Stomach (tissue), 9 donors: ENCODE measurements around the gene EN2. TPM values are rescaled to one million over a fixed set of nuclear protein-coding genes. Genes with fewer than 3 reads are reported as not detected.

Experiments
- DNase-seq, 2 donors: peaks; one replicate each; pipeline versions ENCODE4 v3.0.0 to v3.0.0-alpha.2; 2013 to 2019
- H3K27ac ChIP-seq, 5 donors: fragments of 200-600 bp in 4 of 5; sonication (generic) in 4 of 5; one replicate each; pipeline ENCODE4 v1.5.1; 2013 to 2019; ENCODE audit warnings: mild to moderate bottlenecking in 1 of 5, moderate library complexity in 1 of 5
- H3K27me3 ChIP-seq, 3 donors: fragments of 200-600 bp; sonication (generic); one replicate each; pipeline ENCODE4 v1.5.1; 2017 to 2019; ENCODE audit warnings: mixed run types in 1 of 3
- H3K36me3 ChIP-seq, 4 donors: fragments of 200-600 bp; sonication (generic); 1 replicate in 3 of 4; 2 replicates in 1 of 4; pipeline ENCODE4 v1.5.1; 2016 to 2019
- H3K4me1 ChIP-seq, 4 donors: fragments of 200-600 bp; sonication (generic); one replicate each; pipeline ENCODE4 v1.5.1; 2016 to 2019
- H3K4me3 ChIP-seq, 4 donors: fragments of 200-600 bp; sonication (generic) in 3 of 4; one replicate each; pipeline ENCODE4 v1.5.1; 2016 to 2019; ENCODE audit warnings: mild to moderate bottlenecking in 1 of 4
- H3K9me3 ChIP-seq, 4 donors: fragments of 200-600 bp; sonication (generic); one replicate each; pipeline ENCODE4 v1.5.1; 2016 to 2019
- CTCF ChIP-seq, 7 experiments: fragments of 450-650 bp in 4 of 7; fragments of 200-600 bp in 3 of 7; sonication (generic) in 3 of 7; IDR thresholded peaks; one replicate each; pipeline ENCODE4 v1.5.1; 2016 to 2019; ENCODE audit warnings: antibody characterized with exemption in 7 of 7, control low read depth in 2 of 7, mild to moderate bottlenecking in 1 of 7
- EP300 ChIP-seq: sonication (generic); formaldehyde crosslinking; IDR thresholded peaks from one replicate; pipeline ENCODE4 v1.6.1; 2017; ENCODE audit warnings: antibody characterized with exemption
- POLR2A ChIP-seq, 4 donors: fragments of 450-650 bp; IDR thresholded peaks; one replicate each; pipeline ENCODE4 v1.6.1; 2016; ENCODE audit warnings: antibody characterized with exemption in 4 of 4, control low read depth in 2 of 4, mild to moderate bottlenecking in 1 of 4, moderate library complexity in 1 of 4
- POLR2AphosphoS5 ChIP-seq, 3 donors: sonication (generic); formaldehyde crosslinking; IDR thresholded peaks; one replicate each; pipeline ENCODE4 v1.6.1; 2016; ENCODE audit warnings: antibody characterized with exemption in 3 of 3
- WGBS, 5 donors: extraction: QIAGEN DNeasy Blood & Tissue Kit in 3 of 5; methylation state at CpG; one replicate each; pipeline versions ENCODE4 v1.1.5 to v1.1.7; 2013 to 2018; 5-methylcytosine and 5-hydroxymethylcytosine counted together
- intact Hi-C: fragments of 100-400 bp; cut with DNase I; formaldehyde crosslinking; loops from one replicate; pipeline ENCODE4 v1.15.1; 2023; ENCODE audit warnings: low total_unique reads
- polyA plus RNA-seq, 3 donors: library from polyadenylated mRNA; stranded (reverse); fragments of 200-250 nt; gene quantifications; one replicate each; pipeline ENCODE4 v1.2.3, GENCODE V29; 2013
- total RNA-seq, 5 donors: library from RNA; depleted of rRNA; stranded (reverse); fragments of >200 nt; gene quantifications; one replicate each; pipeline versions ENCODE4 v1.1.0 to v1.2.3, GENCODE V29; 2014 to 2016
- donor health status: healthy with polysubstance abuse.
- donor health status: Bipolar disorder and iron deficiency.
- donor health status: healthy.

EN2 gene
- total and polyA plus RNA-seq, 8 donors = 0.03 TPM; not detected in 7

- H3K27ac ChIP-seq = no peak overlapping the region
- DNase-seq = no peak
- no peak for TF ChIP-seq POLR2A (IDR thresholded peaks at IDR 0.05)
- TF ChIP-seq POLR2AphosphoS5 (IDR thresholded peaks at IDR 0.05) = no peak
- TF ChIP-seq EP300 = no peak
- no peak for TF ChIP-seq CTCF (IDR thresholded peaks at IDR 0.05)
- intact Hi-C loops = no loop called here
- peaks cover 0 to 95% (median 14%) of the 10 kb centered on the region in 3 donors for H3K27me3 ChIP-seq
- H3K4me3 ChIP-seq = no peak overlapping the region
- no peaks in the 10 kb centered on the region for H3K4me1 ChIP-seq
- no peaks in the 10 kb centered on the region for H3K36me3 ChIP-seq
- WGBS, 5 donors = 75 to 83% (median 80%) methylated on average over 7 of the region's 7 CpGs
- peaks cover 0 to 6% (median 2%) of the 10 kb centered on the region in 4 donors for H3K9me3 ChIP-seq
Observed at GRCh38 chr7:155425011-155425340, 33.0 kb upstream of the EN2 start.

- intact Hi-C loops = no loop called here
- DNase-seq = no peak
- 53 to 72% (median 68%) methylated on average over 9 of the region's 9 CpGs for WGBS, 5 donors
- Histone ChIP-seq H3K27me3 (peaks cover 0 to 96% (median 14%) of the 10 kb centered on the region in 3 donors), H3K36me3 (no peaks in the 10 kb centered on the region), H3K9me3 (peaks cover 0 to 6% (median 2%) of the 10 kb centered on the region in 4 donors), H3K4me1 (no peaks in the 10 kb centered on the region), H3K27ac (no peak overlapping the region), H3K4me3 (no peak overlapping the region)
- TF ChIP-seq POLR2AphosphoS5 (IDR thresholded peaks at IDR 0.05) (no peak), EP300 (no peak), CTCF (IDR thresholded peaks at IDR 0.05) (no peak)
Observed at GRCh38 chr7:155425887-155426286, 32.0 kb upstream of the EN2 start.

GRCh38 chr7:155426543-155427410 is 31.2 kb upstream of the EN2 start:
- Histone ChIP-seq H3K4me3 (no peak overlapping the region), H3K9me3 (peaks cover 0 to 6% (median 2%) of the 10 kb centered on the region in 4 donors), H3K36me3 (no peaks in the 10 kb centered on the region), H3K27ac (no peak overlapping the region), H3K27me3 (peaks cover 0 to 97% (median 16%) of the 10 kb centered on the region in 3 donors), H3K4me1 (no peaks in the 10 kb centered on the region)
- DNase-seq = no peak
- TF ChIP-seq CTCF (IDR thresholded peaks at IDR 0.05) (no peak), POLR2A (IDR thresholded peaks at IDR 0.05) (no peak), POLR2AphosphoS5 (IDR thresholded peaks at IDR 0.05) (no peak), EP300 (no peak)
- 58 to 67% (median 66%) methylated on average over 8 to 20 of the region's 20 CpGs for WGBS, 5 donors
- intact Hi-C loops = no loop called here

- DNase-seq = no peak
- peaks cover 0 to 6% (median 2%) of the 10 kb centered on the region in 4 donors for H3K9me3 ChIP-seq
- TF ChIP-seq POLR2A (IDR thresholded peaks at IDR 0.05) (no peak), EP300 (no peak)
- no peaks in the 10 kb centered on the region for H3K4me1 ChIP-seq
- no peak overlapping the region for H3K4me3 ChIP-seq
- WGBS, 5 donors = 62 to 75% (median 73%) methylated on average over 9 to 20 of the region's 20 CpGs
- intact Hi-C loops = no loop called here
- no peaks in the 10 kb centered on the region for H3K36me3 ChIP-seq
- no peak overlapping the region for H3K27ac ChIP-seq
- H3K27me3 ChIP-seq = peaks cover 0 to 96% (median 20%) of the 10 kb centered on the region in 3 donors
Observed at GRCh38 chr7:155427411-155428038, 30.4 kb upstream of the EN2 start.
